ENCODE data around the gene ETV4. TPM values are rescaled to one million over a fixed set of nuclear protein-coding genes. Genes with fewer than 3 reads are reported as not detected.
A peak's percentile ranks its signal among the peaks of the same experiment; 100 is the strongest.

ETV4 gene
- total RNA-seq = 1 to 10 TPM; 1.6 TPM

DNA sequence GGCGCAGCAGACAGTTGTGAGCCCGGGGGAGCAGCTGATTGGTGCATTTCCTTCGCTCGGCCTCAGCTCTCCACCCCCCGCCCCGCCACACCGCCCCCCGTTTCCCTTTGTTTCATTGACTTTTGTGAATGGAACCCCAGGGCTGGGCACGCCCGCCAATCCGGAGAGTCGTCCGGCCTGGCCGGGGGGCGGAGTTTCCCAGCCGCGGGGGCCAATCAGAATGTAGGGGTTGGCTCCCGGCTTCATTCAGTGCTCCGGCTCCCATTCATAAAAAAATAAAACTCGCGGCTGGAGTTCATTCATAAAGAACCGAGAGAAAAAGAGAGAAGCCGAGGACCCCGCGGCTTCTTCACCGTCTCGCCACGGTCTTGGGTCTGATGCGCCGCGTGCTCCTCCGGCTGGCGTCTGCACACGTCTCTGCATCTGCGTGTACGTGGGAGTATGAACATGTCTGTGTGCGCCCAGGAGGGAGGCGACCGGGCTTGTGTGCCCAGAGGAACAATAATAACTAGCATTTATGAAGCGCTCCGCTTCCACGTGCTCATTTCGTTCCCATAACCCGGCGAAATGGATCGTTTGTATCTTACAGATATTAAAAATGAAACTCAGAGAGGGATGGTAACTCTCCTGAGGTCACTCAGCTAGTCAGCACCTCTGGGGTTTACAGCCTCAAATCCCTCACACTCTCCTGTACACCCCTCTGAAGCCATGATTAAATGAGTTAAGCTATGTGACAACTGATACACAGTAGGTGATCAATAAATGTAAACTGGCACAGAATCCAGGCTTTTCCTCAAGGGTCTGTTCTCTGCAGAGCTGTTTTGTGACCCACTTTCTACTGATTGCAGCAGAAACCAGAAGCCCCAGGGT, at the start of gene ETV4:
ETV4 (minus strand) TSS at position 22 of the 870 bp plus-strand sequence. CDS start 723 bp downstream, outside the sequence.
- ATAC-seq (ENCODE audit: low read depth) (peak; percentile 87), DNase-seq (peak; percentile 93)
- peak within 1 kb of the TSS; percentile 81 for H3K4me3 Mint-ChIP-seq
- no peaks in the 10 kb centered on the region for H3K9me3 Mint-ChIP-seq
- POLR2A ChIA-PET = interaction anchor here (0.6 to 1.9 kb wide), 5 partner anchors 63 to 185 kb away, joined by 3 to 10 read pairs (median 5); partner anchors contain the start of gene DHX8
- H3K4me1 Mint-ChIP-seq = peaks cover 17% of the 10 kb centered on the region
- peaks cover 47% of the 10 kb centered on the region for H3K27me3 Mint-ChIP-seq
- no peaks in the 10 kb centered on the region for H3K36me3 Mint-ChIP-seq
- no peak within 1 kb of the TSS for H3K27ac Mint-ChIP-seq

DNA sequence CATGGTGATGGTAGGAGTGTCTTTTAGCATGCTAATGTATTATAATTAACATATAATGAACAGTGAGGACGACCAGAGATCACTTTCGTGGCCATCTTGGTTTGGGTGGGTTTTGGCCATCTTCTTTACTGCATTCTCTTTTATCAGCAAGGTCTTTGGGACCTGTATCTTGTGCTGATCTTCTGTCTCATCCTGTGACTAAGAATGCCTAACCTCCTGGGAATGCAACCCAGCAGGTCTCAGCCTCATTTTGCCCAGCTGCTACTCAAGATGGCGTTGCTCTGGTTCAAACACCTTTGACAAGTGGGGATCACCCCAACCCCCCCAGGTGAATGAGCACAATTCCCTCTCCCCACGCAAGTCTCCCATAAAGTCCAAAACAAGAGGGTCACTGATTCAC, 49.3 kb upstream of the ETV4 start:
- Mint-ChIP-seq H3K4me3 (no peak overlapping the region), H3K27ac (no peak overlapping the region), H3K27me3 (no peaks in the 10 kb centered on the region), H3K4me1 (peaks cover 2% of the 10 kb centered on the region), H3K9me3 (no peaks in the 10 kb centered on the region), H3K36me3 (no peaks in the 10 kb centered on the region)
- DNase-seq = no peak
- POLR2A ChIA-PET = no interaction called here
- ATAC-seq (ENCODE audit: low read depth) = no peak

DNA sequence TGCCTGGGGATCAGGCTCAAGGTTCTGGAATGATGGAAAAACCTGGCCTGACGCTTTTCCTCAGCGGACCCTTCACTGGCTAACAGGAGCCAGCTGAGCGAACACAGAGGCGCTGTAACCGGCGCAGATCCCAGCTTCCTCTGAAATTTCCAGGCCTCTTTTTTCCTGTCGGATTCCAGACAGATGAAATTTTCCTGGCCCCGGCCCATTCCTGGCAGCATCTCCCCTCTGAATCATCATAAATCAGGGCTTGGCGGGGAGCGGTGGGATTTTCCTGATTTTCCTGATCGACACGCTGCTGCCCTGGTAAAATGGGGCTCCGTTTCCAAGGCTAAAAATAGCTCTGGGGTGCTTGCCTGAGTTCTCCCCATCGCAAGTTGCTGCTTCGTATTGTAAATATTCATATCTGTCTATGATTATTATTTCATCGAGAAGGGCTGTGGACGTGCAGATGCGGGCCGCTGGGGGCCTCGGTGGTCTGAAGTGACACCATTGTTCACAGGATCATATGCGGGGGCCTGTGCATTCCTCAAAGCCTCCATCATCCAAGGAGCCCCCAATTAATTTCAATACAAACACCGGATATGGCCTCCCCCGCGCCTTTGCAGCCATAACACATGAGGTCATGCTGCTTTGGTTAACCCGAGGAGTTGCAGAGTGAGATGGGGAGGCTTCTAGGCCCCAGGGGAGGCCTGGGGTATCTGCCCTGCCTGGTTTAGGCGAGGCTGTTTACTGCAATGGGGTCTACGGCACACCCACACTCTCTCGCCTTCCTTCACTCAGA, 45.8 kb upstream of the ETV4 start:
- Mint-ChIP-seq H3K36me3 (no peaks in the 10 kb centered on the region), H3K27ac (no peak overlapping the region), H3K9me3 (no peaks in the 10 kb centered on the region), H3K4me3 (no peak overlapping the region), H3K27me3 (no peaks in the 10 kb centered on the region), H3K4me1 (no peaks in the 10 kb centered on the region)
- POLR2A ChIA-PET = no interaction called here
- DNase-seq (no peak), ATAC-seq (ENCODE audit: low read depth) (no peak)

DNA sequence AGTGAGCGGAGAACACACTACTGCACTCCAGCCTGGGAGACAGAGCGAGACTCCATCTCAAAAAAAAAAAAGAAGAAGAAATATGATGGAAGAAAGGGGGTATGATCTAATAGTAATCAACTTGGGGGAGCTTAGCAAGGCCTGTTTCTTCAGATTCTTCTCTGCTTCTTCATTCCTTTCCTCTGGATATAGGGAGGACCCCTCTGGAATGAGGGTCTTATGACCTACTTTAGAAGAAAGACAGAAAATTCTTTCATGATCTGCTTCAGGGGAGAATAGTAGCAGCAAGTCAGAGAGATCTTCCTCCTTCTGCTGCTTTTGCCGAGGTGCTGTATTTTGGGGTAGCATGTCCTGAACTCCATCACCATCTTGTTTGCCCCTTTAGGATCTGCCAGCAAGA, 44.9 kb upstream of the ETV4 start:
- POLR2A ChIA-PET = no interaction called here
- H3K9me3 Mint-ChIP-seq = no peaks in the 10 kb centered on the region

DNA sequence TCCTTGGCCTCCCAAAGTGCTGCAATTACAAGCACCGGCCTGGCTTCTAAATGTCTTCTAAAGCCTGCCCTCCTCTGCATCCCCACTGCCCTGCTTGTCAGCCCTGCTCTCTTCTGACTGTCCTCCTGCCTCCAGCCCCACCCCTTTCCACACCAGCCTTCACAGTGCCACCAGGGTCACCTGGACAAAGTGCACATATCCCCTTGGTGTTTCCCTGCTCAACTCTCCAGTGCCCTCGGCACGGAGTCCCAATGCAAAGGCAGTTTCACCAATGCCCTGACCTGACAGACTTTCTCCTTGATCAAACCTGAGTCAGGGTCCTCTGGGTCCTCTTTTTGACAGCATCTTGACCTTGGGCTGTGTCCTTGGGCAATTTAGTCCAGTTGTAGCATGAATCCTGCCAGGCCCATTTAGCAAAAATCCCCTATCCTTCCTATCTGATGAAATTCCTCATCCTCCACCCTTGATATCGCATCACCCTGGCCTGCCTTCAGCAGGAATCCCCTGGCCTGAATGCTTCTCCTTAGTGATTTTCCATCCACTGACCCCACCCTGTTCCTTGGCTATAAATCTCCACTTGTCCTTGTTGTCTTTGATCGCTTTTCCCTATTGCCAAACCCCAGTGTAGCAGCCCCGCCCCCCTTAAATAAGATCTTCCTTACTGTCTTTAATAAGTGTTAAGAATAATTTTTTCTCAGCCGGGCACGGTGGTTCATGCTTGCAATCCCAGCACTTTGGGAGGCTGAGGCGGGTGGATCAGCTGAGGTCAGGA, 42.7 kb upstream of the ETV4 start:
- Mint-ChIP-seq H3K27me3 (no peaks in the 10 kb centered on the region), H3K4me1 (no peaks in the 10 kb centered on the region), H3K4me3 (no peak overlapping the region), H3K27ac (no peak overlapping the region), H3K9me3 (no peaks in the 10 kb centered on the region), H3K36me3 (no peaks in the 10 kb centered on the region)
- ATAC-seq (ENCODE audit: low read depth) (no peak), DNase-seq (no peak)
- POLR2A ChIA-PET = no interaction called here

More for the DNA sequence above, 44.9 kb upstream of the ETV4 start:
- Mint-ChIP-seq H3K27ac (no peak overlapping the region), H3K4me3 (no peak overlapping the region), H3K27me3 (no peaks in the 10 kb centered on the region), H3K4me1 (no peaks in the 10 kb centered on the region), H3K36me3 (no peaks in the 10 kb centered on the region)
- ATAC-seq (ENCODE audit: low read depth) (no peak), DNase-seq (no peak)

DNA sequence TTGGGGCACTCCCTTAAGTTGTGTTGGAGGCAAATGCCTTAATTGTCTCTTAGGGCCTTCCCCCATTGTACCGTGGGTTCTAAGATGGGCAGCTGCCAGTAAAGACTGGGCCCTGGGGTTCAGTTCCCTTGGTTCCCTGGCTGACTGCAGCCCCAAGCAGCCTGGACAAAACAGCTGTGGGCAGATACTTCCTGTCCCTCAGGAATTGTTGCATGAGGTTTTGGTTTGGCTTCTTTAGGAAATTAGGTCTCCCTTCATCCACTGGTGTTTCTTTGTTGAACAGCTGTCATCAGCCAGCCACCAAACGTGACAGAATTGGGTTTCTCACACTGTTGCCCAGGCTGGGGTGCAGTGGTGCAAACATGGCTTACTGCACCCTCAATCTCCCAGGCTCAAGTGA, 42.0 kb upstream of the ETV4 start:
- peaks cover 6% of the 10 kb centered on the region for H3K27me3 Mint-ChIP-seq
- H3K27ac Mint-ChIP-seq = no peak overlapping the region
- POLR2A ChIA-PET = no interaction called here
- H3K36me3 Mint-ChIP-seq = no peaks in the 10 kb centered on the region
- H3K9me3 Mint-ChIP-seq = no peaks in the 10 kb centered on the region
- H3K4me1 Mint-ChIP-seq = no peaks in the 10 kb centered on the region
- no peak overlapping the region for H3K4me3 Mint-ChIP-seq
- ATAC-seq (ENCODE audit: low read depth) (no peak), DNase-seq (no peak)

DNA sequence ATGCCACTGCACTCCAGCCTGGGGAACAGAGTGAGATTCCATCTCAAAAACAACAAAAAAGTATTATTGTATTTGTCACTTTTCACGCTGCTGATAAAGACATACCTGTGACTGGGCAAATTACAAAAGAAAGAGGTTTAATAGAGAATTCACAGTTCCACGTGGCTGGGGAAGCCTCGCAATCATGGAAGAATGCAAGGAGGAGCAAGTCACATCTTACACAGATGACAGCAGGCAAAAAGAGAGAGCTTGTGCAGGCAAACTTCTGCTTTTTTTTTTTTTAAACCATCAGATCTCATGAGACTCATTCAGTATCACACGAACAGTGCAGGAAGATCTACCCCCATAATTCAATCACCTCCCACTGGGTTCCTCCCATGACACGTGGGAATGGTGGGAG, 41.5 kb upstream of the ETV4 start:
- Mint-ChIP-seq H3K36me3 (no peaks in the 10 kb centered on the region), H3K9me3 (no peaks in the 10 kb centered on the region), H3K27me3 (peaks cover 9% of the 10 kb centered on the region), H3K27ac (no peak overlapping the region), H3K4me1 (no peaks in the 10 kb centered on the region), H3K4me3 (no peak overlapping the region)
- POLR2A ChIA-PET = no interaction called here
- ATAC-seq (ENCODE audit: low read depth) (no peak), DNase-seq (no peak)

DNA sequence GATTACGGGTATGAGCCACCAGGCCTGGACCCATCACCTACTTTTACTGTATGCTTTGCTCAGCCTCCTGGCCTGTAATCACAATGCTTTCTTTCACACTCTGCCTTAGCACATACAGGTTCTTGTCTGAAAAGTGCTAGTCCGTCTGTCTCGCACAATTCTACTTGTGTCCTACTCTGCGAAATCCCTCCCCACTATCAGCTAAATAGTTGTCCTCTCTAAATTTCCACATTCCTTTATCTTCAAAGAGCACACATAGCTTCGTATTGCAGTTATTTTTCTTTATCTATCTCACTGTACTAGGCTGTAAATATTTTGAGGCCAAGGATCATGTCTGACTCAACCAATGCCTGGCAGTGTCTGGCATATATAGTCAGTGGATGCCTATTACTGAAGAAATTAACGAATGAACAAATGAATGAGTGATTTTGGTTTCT, 38.5 kb upstream of the ETV4 start:
- ATAC-seq (ENCODE audit: low read depth) (no peak), DNase-seq (no peak)
- H3K4me3 Mint-ChIP-seq = no peak overlapping the region
- no peaks in the 10 kb centered on the region for H3K9me3 Mint-ChIP-seq
- H3K4me1 Mint-ChIP-seq = peaks cover 2% of the 10 kb centered on the region
- H3K27me3 Mint-ChIP-seq = peaks cover 10% of the 10 kb centered on the region
- POLR2A ChIA-PET = no interaction called here
- no peak overlapping the region for H3K27ac Mint-ChIP-seq
- H3K36me3 Mint-ChIP-seq = no peaks in the 10 kb centered on the region

DNA sequence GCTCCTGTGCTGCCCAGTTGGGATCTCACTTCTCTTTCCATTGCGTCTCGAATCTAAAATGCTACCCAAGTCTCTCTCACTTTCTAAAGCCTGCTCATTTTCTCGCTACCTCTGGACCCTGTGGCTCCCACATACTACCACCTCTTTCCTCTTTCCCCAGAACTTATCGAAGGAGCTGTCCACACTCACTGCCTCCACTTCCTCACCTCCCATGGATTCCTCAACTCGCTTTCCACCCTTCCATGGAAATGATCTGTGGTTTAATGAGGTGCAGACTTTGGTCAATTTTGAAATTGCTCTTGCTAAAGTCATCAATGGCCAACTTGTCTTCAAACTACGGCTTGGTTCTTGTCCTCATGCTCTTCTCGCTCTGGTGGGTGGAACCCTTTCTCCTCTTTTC, 37.2 kb upstream of the ETV4 start:
- H3K4me3 Mint-ChIP-seq = no peak overlapping the region
- no peak overlapping the region for H3K27ac Mint-ChIP-seq
- no peaks in the 10 kb centered on the region for H3K36me3 Mint-ChIP-seq
- POLR2A ChIA-PET = no interaction called here
- no peak for ATAC-seq (ENCODE audit: low read depth)
- H3K27me3 Mint-ChIP-seq = peaks cover 10% of the 10 kb centered on the region
- H3K9me3 Mint-ChIP-seq = no peaks in the 10 kb centered on the region
- no peak for DNase-seq
- peaks cover 15% of the 10 kb centered on the region for H3K4me1 Mint-ChIP-seq

DNA sequence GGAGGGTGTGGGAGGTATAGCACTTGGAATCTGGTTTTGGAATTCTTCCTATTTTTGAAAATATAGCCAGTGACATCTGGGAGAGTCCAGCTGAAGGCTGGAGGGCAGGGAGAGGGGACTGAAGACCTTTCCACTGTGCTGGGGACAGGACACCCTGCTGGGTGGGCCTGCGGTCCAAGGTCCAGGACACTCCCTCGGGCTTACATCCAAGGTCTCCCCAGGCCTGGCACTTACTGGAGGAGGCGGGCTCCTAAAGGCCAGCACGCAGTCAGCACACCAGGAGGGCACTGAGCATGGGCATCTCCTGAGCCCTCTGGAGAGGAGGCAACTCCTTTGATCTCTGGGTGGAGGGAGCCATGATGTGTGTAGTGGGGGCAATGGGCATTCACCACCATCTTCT, 35.5 kb upstream of the ETV4 start:
- H3K9me3 Mint-ChIP-seq = no peaks in the 10 kb centered on the region
- no peak overlapping the region for H3K27ac Mint-ChIP-seq
- DNase-seq (no peak), ATAC-seq (ENCODE audit: low read depth) (no peak)
- H3K27me3 Mint-ChIP-seq = peaks cover 10% of the 10 kb centered on the region
- H3K4me3 Mint-ChIP-seq = no peak overlapping the region
- H3K4me1 Mint-ChIP-seq = peaks cover 16% of the 10 kb centered on the region
- no peaks in the 10 kb centered on the region for H3K36me3 Mint-ChIP-seq
- POLR2A ChIA-PET = no interaction called here

DNA sequence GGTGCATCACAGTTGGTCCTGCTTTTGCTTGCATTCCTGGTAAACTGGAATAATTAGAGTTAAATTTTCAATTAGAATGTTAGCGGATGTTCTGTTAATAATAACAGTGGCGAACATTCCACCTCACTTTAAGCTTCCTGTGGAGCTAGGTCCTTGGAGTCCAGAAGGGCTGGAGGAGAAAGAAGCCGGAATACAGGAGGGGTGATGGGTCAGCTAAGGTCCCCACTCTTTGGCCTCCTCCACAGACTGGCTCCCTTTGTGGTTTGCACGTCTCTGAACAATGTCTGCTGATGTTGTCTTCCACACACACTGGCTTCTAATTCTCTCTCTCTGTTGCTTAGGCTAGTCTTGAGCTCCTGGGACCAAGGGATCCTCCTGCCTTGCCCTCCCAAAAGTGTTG, 35.0 kb upstream of the ETV4 start:
- ATAC-seq (ENCODE audit: low read depth) (no peak), DNase-seq (no peak)
- Mint-ChIP-seq H3K9me3 (no peaks in the 10 kb centered on the region), H3K4me3 (no peak overlapping the region), H3K4me1 (peaks cover 16% of the 10 kb centered on the region), H3K27me3 (peaks cover 12% of the 10 kb centered on the region), H3K36me3 (no peaks in the 10 kb centered on the region), H3K27ac (no peak overlapping the region)
- POLR2A ChIA-PET = no interaction called here

DNA sequence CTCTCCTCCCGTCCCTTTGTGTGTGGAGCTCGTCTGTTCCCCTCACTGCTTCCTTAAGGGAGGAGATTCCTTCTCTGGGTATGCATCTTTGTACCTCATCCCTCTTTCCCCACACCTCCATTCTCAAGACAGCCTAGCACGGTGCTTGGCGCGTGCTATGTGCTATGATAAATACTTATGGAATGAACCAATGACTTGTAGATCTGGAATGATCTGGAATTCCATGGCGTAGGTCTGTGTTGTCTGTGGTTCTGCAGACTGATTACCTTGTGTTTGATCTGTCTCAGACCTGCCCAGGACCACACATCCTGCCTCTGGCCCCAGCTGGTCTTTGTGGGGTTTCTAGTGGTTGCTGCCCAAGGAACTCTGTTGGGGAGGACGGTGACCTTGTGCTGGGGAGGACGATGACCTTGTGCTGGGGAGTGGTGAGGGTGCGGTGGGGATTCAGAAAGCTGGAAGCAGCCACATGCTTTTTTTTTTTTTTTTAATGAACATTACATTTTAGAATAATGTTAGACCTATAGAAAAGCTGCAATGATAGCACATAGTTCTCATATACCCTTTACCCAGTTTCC, 33.5 kb upstream of the ETV4 start:
- Mint-ChIP-seq H3K4me3 (no peak overlapping the region), H3K4me1 (peaks cover 16% of the 10 kb centered on the region), H3K27ac (peak overlapping the region; percentile 1), H3K27me3 (peaks cover 12% of the 10 kb centered on the region), H3K9me3 (no peaks in the 10 kb centered on the region), H3K36me3 (no peaks in the 10 kb centered on the region)
- ATAC-seq (ENCODE audit: low read depth) (no peak), DNase-seq (no peak)
- POLR2A ChIA-PET = interaction anchor here (0.7 to 0.9 kb wide), 2 partner anchors 94 to 1469 kb away, joined by 3 to 4 read pairs; no protein-coding TSS in a partner anchor
